NCI-H2196 treated with DMSO at 0.1 percent for 48 hours (cell line): ENCODE data around the gene DHX36.

ENCODE experiments used
- DNase-seq: peaks from one replicate; lab custom pipeline; 2025; ENCODE audit not compliant: unreplicated experiment; lab: John Stamatoyannopoulos, UW

Gene DHX36

DNA sequence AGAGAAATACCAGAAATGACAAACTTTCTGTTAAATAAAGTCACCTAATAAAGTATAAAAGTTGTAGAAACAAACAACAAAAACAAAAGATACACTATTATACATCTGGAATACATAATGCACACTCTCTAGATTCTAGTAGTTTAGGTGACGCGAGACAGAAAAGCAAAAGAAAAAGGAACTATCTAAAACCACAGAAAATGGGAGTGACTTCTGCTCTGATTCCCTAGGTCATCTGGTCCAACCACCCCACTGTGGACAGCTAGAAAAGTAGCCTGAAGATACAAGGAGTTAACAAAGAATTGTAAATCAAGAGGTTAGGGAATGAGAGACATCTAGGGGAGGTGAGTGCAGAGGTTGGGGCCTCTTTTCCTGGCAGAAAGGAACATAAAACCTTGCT lies 39.1 kb downstream of the DHX36 start:
- DNase-seq = no peak

DNA sequence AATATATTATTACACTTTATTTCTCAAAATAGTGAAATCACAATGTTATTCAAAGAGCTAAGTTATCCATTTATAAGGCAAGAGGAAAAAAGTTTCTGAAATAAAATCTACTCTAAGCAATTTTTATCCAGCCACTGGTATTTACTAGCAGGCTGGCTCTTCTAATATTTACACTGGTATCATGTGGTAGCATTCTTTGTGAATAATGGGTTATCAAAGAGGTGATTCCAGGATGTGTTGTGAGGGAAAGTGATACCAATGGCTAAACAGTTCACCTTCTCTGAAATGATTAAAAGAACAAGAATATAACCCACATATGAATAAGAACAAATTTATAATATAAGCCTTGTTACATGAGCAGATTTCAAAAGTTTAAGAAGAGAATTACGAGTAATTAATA lies 44.1 kb downstream of the DHX36 start:
- peak; percentile 21 for DNase-seq

DNA sequence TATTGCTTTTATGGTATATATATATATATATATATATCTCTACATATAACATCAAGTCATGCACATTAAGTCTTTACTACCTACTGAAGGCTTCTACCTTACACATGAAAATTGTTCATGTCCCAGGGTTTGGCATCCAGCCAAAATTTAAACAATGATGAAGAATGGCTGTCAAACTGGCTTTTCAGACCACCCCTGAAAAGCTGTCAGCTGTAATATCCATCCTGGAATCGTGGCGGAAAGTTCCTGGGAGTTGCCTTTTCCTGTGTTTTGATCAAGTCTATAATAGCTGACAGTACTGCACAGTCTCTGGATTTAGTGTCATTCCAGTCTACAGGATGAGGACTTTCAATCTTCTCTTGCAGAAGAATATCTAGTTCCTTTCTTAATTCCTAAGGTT lies 48.3 kb downstream of the DHX36 start:
- DNase-seq = no peak

DNA sequence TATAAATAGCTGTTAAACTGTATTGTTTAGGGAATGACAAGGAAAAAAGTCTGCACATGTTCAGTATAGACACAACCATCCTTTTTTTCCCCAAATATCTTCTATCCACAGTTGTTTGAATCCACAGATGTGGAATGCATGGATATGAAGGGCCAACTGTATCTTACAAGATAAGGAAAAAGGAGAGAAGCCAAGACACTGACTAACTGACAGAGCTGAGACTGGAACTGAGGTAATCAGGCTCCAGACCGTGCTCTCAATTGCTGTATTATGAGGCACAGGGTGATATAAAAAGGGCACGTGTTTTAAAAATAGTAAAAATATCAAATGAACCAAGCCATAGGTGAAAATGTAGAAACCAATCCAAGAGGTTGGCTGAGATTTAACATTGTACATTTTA lies 49.0 kb downstream of the DHX36 start:
- no peak for DNase-seq

DNA sequence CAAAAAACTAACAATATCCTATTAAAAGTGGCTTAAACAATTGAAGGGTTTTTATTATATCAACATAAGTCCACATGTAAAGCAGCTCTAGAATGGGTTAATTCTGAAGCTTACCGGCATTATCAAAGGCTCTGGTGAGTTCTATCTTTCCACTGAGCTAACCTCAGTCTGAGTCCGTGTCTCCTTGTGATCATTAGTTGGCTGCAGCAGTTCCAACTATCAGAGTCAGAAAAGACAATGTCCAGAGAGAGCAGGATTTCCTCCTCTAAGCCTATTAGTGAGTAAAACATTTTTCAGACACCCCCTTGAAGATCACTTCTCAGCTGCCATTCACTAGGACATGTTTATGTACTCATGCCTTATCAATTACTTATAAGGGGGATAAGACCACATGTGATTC lies 49.9 kb downstream of the DHX36 start:
- DNase-seq = no peak

DNA sequence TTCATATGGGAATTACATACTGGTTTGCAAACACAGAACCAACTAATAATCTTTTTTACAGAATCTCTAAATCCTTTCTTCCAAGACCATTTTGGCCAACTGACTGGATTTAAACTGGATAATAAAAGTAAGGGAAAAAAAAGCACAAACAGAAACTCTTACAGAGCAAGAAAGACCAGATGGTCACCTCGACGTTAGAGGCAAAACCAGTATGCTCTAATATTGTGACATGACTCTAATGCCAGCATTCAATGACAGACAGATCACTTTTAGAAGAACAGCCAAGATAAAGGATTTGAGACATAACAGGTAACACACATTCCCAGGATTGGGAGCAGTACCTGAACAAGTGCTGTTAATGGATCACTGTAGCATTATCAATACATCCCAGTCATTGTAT lies 50.9 kb downstream of the DHX36 start:
- no peak for DNase-seq

DNA sequence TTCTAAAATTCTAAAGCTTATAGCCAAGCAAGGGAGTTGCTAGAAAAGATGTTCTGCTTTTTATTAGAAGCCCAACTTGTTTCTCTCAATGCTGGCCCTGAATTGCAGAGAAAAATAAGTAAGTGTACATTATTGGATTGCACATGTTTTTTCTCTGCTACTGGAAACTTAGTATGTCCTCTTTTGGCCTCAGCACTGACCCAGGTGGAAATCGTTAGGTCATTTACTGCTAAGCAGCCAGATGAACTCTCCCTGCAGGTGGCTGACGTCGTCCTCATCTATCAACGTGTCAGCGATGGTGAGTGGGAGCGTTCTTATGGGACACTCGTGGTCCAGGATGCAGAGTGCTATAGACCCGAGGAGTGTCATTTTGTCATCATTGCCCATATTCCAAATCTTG lies 69.8 kb downstream of the DHX36 start:
- no peak for DNase-seq

DNA sequence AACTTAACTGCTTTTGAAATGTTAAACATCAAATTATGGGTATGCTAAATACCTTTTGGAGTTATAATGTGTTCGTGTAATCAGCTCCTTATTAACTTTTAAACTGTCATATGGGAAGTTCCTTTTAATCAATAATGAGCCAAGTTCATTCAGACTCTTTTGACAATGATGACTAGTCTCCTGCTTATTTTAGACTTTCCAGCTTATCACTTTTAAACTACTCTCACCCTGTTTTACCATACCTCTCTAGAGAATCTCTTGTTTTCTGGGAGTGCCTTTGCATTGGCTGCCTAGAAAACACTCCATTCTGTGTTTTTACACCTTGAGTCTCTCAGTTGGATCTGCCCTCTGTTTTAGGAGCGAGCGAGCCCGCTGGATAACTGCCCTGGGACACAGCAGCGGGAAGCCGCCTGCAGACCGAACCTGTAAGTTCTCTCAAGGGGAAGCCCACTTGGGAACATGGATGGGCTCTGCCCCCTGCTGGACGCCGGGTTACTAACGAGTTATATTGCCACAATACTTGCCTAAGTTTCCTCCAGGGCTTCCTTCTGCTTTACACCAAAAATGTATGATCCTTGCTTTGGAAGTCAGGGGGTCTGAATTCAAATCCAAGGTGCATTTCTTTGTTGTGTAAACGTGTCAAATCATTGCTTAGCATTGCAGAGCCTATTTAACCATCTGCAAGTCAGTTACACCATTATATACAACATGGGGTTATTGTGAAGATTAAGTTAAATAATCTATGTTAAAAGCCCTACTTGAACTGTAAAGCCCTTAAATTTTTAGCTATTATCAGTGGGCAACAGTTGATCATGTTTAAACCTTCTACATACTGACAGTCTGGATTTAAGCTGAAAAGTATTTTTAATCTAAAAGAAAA lies 71.3 kb downstream of the DHX36 start:
- peak; percentile 47 for DNase-seq

DNA sequence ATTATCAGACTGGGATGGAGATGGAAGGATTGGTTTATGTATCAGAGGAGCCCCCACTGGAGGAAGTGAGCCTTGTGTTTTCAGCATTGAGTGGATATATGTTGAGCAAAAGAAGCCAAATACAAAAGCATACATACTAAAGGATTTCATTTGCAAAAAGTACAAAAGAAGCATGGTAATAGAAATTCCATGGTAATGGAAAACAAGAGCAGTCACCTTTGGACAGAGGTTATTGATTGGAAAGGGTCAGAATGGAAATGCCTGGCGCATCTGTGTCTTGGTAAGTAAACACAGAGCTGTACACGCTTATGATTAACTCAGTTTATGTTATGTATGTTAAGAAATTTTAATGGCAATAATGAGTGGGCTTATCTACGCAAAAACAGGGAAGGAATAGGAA lies 72.7 kb downstream of the DHX36 start:
- no peak for DNase-seq

DNA sequence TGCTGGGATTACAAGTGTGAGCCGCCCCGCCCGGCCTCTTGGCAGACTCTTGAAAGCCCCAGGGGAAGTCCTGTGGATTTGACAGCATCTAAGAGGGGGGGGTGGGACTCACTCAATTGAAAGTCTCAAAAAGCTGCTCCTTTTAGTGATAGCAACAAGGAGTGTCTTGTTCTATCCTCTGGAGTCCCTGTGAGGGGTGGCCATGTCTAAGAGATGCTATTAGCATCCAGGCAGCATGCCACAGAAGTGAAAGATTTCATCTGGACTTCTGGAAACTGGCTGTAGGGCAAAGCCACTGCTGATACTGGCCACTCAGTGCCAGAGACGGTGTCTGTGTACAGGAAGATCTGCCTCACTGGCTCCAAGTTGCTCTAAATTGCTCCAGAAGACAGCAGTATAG lies 74.0 kb downstream of the DHX36 start:
- no peak for DNase-seq

DNA sequence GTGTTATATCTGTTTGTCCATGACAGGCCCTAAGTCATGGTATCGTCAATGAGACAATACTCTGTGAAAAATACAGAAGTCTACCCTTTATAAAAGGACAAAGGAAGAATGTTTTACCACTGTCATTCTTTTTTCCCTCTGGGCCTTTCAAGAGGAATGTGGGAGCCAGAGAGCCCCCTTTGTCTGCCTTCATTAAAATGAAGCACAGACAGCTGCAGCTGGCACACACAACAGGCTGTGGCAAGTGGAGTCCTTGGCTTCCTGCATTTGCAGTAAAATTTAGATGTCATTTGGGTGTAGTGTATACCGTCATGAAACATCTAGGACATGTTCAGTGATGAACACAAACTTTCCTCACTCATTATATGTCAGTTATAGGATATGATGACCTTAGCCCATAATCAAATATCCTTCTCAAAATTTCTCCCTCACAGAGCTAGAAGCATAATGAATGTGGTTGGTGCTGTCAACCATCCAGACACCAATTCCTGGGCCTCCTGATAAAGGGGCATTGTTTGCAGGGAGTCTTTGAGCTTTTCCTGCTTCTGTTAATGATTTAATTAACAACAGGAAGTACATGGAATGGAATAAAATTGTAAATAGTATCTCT lies 76.4 kb downstream of the DHX36 start:
- DNase-seq = no peak

DNA sequence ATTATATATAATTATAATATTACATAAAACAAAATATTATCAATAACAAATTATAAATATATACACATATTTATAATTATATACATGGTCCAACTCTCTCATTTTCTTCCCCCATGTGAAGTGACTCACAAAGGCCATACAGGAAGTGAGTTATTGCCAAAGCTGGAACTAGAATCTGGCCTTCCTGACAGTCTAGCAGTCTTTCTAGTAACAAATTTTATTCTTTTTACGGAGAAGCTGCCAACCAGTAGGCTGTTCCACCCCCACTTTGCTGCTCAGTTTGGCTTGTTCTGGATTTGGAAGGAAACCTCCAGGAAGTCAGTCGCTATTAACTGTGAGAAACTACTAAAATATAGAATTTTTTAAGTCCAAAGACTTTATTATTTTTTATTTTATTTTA lies 79.6 kb downstream of the DHX36 start:
- DNase-seq = no peak

DNA sequence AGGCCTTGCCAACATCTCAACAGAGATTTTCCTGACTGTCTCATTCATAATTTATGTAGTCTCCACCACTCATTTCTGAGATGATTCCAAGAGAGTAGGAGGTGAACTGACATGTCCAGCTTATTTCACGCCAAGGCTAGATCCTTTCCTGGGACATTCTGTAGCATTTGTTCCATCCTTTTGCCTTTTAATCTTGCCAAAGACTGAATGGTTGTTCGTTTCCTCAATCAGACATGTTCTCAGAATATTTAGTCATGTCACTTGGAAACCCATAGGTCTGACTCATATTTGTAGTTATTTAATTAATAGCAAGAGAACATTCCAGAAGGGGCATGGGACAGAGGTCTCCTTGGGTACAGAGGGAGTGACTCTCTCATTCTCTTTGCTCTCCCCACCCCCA lies 80.9 kb downstream of the DHX36 start:
- no peak for DNase-seq

DNA sequence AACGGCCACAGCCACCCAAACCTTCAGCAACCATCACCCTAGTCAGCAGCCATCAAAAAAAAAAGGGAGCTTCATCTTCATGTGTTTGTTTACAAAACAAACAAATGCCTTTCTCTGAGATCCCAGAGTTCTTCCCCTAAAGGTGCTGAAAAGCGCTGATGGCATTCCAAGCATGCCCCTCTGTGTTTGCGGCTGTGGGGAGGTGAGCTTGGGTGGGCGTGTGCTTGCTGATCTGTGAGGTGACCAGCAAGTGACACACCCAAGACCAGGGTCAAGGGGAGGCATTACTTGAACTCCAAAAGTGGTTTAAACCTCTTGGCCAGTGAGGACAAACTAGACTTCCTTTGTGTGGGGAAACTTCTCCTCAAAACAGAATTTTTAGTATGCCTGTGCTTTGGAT lies 81.5 kb downstream of the DHX36 start:
- no peak for DNase-seq

DNA sequence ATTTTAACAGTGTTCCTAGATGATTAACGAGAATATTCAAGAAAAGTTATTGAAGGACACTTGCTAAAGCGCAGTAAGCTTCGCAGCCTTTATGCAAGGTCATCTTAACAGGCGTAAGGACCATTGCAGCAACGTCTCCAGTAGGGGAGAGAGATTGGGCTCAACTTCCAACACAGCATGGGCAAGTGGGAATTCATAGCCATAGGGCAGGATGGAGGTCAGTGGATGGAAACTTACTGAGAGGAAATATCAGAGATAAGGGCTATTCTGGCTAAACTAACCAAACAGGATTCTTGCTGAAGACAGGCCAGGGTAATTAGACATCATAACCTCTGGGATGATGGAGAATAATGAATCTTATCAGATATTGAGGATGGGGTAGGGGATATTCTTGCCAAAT lies 82.8 kb downstream of the DHX36 start:
- no peak for DNase-seq

DNA sequence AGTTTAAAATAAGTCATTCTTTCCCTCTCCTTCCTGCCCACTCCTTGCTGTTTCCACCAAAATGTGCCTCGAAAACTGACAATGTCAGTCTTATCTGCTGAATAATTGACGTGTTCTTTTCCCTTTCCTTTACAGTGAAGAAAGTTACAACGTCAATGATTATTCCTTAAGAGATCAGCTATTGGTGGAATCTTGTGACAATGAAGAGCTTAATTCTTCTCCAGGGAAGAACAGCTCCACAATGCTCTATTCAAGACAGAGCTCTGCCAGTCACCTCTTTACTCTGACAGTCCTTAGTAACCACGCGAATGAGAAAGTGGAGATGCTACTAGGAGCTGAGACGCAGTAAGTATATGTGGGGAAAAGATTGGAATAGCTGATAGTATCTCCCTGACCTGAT lies 84.1 kb downstream of the DHX36 start:
- DNase-seq = no peak

DNA sequence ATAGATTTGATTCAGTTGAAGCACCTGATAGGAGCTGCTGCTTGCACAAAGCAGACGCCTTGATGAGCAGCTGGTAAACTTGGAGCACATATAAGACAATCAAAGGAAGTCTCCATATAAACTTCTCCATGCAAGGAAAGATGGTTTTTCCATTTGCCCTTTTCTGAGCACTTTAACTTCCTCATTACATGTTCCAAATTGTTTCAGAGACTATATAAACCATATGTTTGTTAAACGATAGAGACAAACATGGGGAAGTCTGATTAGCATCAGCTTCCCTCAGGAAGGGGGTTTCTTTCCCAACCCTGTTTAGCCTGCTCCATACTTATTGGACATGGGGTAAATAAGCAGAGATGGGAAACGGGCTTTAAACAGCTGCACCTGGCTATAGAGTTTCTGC lies 88.0 kb downstream of the DHX36 start:
- DNase-seq = no peak

DNA sequence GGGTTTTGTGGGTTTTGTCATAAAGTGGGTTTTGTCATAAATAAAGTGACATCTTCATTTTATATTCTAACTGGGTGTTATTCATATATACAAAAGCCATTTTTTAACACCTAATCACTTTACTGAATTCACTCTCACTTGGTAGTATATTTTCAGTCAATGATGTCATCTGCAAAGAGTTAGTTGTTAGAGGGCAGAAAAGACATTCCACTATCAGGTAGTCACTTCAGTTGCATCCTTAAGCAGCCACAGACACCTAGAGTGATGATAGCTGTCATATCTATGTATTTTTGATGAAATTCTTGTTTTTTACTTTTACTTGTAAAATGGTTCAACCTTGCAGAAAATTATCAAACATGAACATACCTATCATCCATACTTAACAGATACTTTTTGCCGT lies 89.0 kb downstream of the DHX36 start:
- no peak for DNase-seq

DNA sequence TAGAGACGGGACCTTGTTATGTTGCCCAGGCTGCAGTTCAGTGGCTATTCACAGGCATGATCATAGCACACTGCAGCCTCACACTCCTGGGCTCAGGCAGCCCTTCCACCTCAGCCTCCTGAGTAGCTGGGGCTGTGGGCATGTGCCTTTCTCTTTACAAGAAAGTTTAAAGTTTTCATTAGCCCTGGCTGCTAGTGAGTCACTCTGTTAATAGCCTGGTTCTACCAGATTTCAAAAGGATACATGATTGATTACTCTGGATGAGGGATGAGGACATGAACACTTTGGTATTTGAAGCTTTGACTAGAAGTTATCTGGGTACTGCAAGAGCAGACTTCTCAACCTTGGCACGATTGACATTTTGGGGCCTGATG lies 95.1 kb downstream of the DHX36 start:
- no peak for DNase-seq

DNA sequence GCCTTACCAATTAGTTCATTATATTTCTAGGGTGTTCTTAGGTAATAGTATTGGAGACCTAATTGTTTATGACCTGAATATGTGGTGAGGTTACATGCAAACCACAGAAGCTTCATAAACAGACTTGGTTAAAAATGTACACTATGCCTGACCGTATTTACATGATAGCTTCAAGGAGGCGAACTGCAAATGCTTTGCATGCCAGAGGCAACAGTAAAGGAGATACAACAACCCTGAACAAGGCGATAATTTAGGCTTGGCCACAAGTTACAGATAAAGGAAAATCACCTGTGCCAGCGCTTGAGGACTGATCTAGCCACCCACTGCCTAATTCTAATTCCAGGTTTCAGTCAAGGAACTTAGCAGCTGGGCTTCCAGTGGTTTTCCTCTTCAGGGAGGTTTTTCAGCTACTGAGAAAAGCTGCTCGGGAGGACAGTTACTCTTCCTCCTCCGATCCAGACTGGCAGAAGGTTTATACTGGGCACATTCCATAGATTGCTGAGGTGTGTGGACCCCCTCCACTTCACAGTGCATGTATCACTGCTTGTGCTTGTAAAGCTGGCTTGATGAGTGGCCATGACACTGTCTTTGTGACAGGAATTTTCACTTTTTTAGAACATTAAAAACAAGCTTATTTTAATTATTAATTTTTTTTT lies 95.6 kb downstream of the DHX36 start:
- no peak for DNase-seq

DNA sequence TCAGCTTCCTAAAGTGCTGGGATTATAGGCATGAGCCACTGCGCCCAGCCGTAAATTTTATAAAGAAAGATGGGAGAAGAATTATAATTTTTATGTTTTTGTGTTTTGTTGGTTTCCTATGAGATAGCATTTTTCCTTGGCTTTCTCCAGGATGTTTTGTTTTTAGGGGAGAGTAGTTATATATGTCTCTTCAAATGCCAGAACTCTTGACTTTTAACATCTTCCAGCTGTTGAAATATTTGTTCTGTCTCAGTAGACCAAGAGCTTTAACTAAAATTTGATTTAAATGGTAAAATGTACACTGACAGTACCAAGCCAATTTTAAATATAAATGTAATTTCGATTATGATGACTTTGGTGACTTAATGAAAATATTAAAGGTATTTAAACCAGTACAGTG lies 96.8 kb downstream of the DHX36 start:
- DNase-seq = no peak

DNA sequence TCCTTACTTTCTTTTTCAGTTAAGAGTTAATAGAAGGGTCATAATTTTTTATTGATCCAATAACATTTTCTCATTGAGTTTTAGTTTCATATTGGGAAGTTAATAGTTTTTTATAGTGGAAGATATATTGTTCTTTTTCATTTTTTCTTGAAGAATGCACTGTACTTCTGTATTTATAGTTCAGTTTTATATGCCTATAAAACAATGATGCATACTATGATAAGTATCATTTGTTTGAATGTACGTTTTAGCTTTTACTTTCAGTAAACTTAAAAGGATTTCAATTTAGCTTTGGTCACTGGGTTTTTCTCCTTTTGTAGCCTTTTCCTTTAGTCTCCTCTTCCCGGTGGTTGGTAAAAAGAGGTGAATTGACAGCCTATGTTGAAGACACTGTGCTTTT lies 98.8 kb downstream of the DHX36 start:
- DNase-seq = no peak
